Neural cell (in vitro differentiated cells): ENCODE data around the gene APH1A. TPM values are rescaled to one million over a fixed set of nuclear protein-coding genes. Genes with fewer than 3 reads are reported as not detected.
"Not testable (repeated sequence)": the region's sequence is repeated elsewhere in the genome, so short reads cannot be mapped to it uniquely, and the experiment has no call there.

Source experiments
- H2AFZ ChIP-seq: fragments of 200-600, 300-800 bp; sonication (generic), shearing (Covaris generic); 2 replicates; pipeline ENCODE4 v1.6.0; 2014; ENCODE audit warnings: low read depth, mild to moderate bottlenecking, antibody characterized with exemption, low read length, moderate library complexity
- H3F3A ChIP-seq: fragments of 200-600 bp; shearing (Covaris generic); 2 replicates; pipeline ENCODE4 v1.6.1; 2016; ENCODE audit warnings: mild to moderate bottlenecking, moderate library complexity, mixed read lengths, antibody characterized with exemption, low read length; ENCODE audit not compliant: insufficient read depth, poor library complexity, severe bottlenecking
- H3K27ac ChIP-seq: fragments of 200-600, 300-800 bp; sonication (generic), shearing (Covaris generic); 2 replicates; pipeline ENCODE4 v1.5.1; 2014; ENCODE audit warnings: mild to moderate bottlenecking, low read length, moderate library complexity
- H3K27me3 ChIP-seq: fragments of 300-800, 200-600 bp; sonication (generic), shearing (Covaris generic); 2 replicates; pipeline ENCODE4 v1.6.0; 2014; ENCODE audit warnings: mild to moderate bottlenecking, low read depth, low read length, moderate library complexity; ENCODE audit not compliant: insufficient read depth
- H3K36me3 ChIP-seq: fragments of 300-800, 200-600 bp; sonication (generic), shearing (Covaris generic); 2 replicates; pipeline ENCODE4 v1.5.1; 2014; ENCODE audit warnings: mild to moderate bottlenecking, antibody characterized with exemption, low read length, moderate library complexity; ENCODE audit not compliant: insufficient read depth
- H3K4me2 ChIP-seq: fragments of 300-800, 200-600 bp; sonication (generic), shearing (Covaris generic); 2 replicates; pipeline ENCODE4 v1.6.0; 2014; ENCODE audit warnings: mild to moderate bottlenecking, low read length
- H3K4me3 ChIP-seq: fragments of 300-800, 200-600 bp; sonication (generic), shearing (Covaris generic); 2 replicates; pipeline ENCODE4 v1.5.1; 2014; ENCODE audit warnings: mild to moderate bottlenecking, low read length, moderate library complexity
- H3K79me2 ChIP-seq: fragments of 200-600 bp; shearing (Covaris generic); replicated peaks from 2 replicates; pipeline ENCODE4 v1.6.0; 2014; ENCODE audit warnings: mild to moderate bottlenecking, low read length, moderate library complexity; ENCODE audit not compliant: insufficient read depth
- H3K9ac ChIP-seq: fragments of 300-800, 200-600 bp; sonication (generic), shearing (Covaris generic); 2 replicates; pipeline ENCODE4 v1.6.1; 2016; ENCODE audit warnings: mild to moderate bottlenecking, low read length, mixed read lengths
- H3K9me2 ChIP-seq: fragments of 200-600 bp; shearing (Covaris generic); 2 replicates; pipeline ENCODE4 v1.6.1; 2016; ENCODE audit warnings: mild to moderate bottlenecking, low read length, mixed read lengths; ENCODE audit not compliant: insufficient read depth
- H3K9me3 ChIP-seq: fragments of 200-600, 300-800 bp; sonication (generic), shearing (Covaris generic); 2 replicates; pipeline ENCODE4 v1.6.1; 2016; ENCODE audit warnings: mild to moderate bottlenecking, mixed run types, low read length, moderate library complexity, mixed read lengths
- H4K20me1 ChIP-seq: fragments of 200-600 bp; shearing (Covaris generic); 2 replicates; pipeline ENCODE4 v1.6.1; 2016; ENCODE audit warnings: mild to moderate bottlenecking, mixed run types; ENCODE audit not compliant: insufficient read depth
- CTCF ChIP-seq: fragments of 450-650 bp; IDR thresholded peaks from 2 replicates; pipeline ENCODE4 v1.5.1; 2014; ENCODE audit warnings: antibody characterized with exemption, mild to moderate bottlenecking, moderate library complexity; ENCODE audit not compliant: poor library complexity, severe bottlenecking
- EP300 ChIP-seq: fragments of 450-650 bp; conservative IDR thresholded peaks from 2 replicates; pipeline ENCODE4 v1.6.1; 2014; ENCODE audit warnings: antibody characterized with exemption, mild to moderate bottlenecking, moderate library complexity; ENCODE audit not compliant: poor library complexity, severe bottlenecking
- EZH2 ChIP-seq: fragments of 200-600, 300-800 bp; shearing (Covaris generic), sonication (generic); IDR thresholded peaks from 2 replicates; pipeline ENCODE4 v1.6.1; 2014; ENCODE audit warnings: antibody characterized with exemption, low read length, borderline replicate concordance, mild to moderate bottlenecking; ENCODE audit not compliant: insufficient read depth, poor library complexity, severe bottlenecking
- MXI1 ChIP-seq: fragments of 450-650 bp; conservative IDR thresholded peaks from 2 replicates; pipeline ENCODE4 v1.6.1; 2014; ENCODE audit warnings: antibody characterized with exemption, mild to moderate bottlenecking; ENCODE audit not compliant: poor library complexity, severe bottlenecking
- POLR2AphosphoS5 ChIP-seq: IDR thresholded peaks from 2 replicates; pipeline ENCODE4 v1.6.1; 2012
- RAD21 ChIP-seq: fragments of 450-650 bp; conservative IDR thresholded peaks from 2 replicates; pipeline ENCODE4 v1.6.1; 2014; ENCODE audit warnings: antibody characterized with exemption, mild to moderate bottlenecking, moderate library complexity
- SMC3 ChIP-seq: fragments of 450-650 bp; conservative IDR thresholded peaks from 2 replicates; pipeline ENCODE4 v1.6.1; 2014; ENCODE audit warnings: antibody characterized with exemption, mild to moderate bottlenecking, moderate library complexity; ENCODE audit not compliant: poor library complexity
- TAF1 ChIP-seq: IDR thresholded peaks from 2 replicates; pipeline ENCODE4 v1.6.1; 2012; ENCODE audit warnings: low read depth
- polyA plus RNA-seq: library from polyadenylated mRNA; depleted of rRNA; stranded (reverse); fragments of >200 nt; gene quantifications from 2 replicates; pipeline ENCODE4 v1.2.3, GENCODE V29; 2014
- TF ChIP-seq, protein P1 (sequence below): IDR thresholded peaks from 2 replicates; pipeline ENCODE4 v1.6.1; 2012; ENCODE audit warnings: borderline replicate concordance

Gene APH1A
- polyA plus RNA-seq, 1 donor from 2014 or later: 167 TPM

GRCh38 chr1:150228246-150228645 lies 40.6 kb downstream of the APH1A start:
- not testable (repeated sequence) for H3K36me3 ChIP-seq, H3K9me2 ChIP-seq, H3K4me2 ChIP-seq

GRCh38 chr1:150227228-150227627 lies 41.6 kb downstream of the APH1A start:
- no peaks in the 10 kb centered on the region for H3K9me3 ChIP-seq
- no peak overlapping the region for H3K9ac ChIP-seq
- H3K4me3 ChIP-seq: no peak overlapping the region
- no peaks in the 10 kb centered on the region for H3K27me3 ChIP-seq
- no peak overlapping the region for H3K4me2 ChIP-seq
- H3F3A ChIP-seq: no peaks in the 10 kb centered on the region
- no peak overlapping the region for H3K27ac ChIP-seq
- H2AFZ ChIP-seq: no peak overlapping the region
- peaks cover 9% of the 10 kb centered on the region for H3K79me2 ChIP-seq
- H3K9me2 ChIP-seq: no peaks in the 10 kb centered on the region
- no peaks in the 10 kb centered on the region for H3K36me3 ChIP-seq
- H4K20me1 ChIP-seq: no peaks in the 10 kb centered on the region
- TF ChIP-seq SMC3 (no peak), TAF1 (no peak), EP300 (no peak), MXI1 (no peak), CTCF (no peak), POLR2AphosphoS5 (no peak), EZH2 (no peak), RAD21 (no peak)
- TF ChIP-seq, protein P1, sequence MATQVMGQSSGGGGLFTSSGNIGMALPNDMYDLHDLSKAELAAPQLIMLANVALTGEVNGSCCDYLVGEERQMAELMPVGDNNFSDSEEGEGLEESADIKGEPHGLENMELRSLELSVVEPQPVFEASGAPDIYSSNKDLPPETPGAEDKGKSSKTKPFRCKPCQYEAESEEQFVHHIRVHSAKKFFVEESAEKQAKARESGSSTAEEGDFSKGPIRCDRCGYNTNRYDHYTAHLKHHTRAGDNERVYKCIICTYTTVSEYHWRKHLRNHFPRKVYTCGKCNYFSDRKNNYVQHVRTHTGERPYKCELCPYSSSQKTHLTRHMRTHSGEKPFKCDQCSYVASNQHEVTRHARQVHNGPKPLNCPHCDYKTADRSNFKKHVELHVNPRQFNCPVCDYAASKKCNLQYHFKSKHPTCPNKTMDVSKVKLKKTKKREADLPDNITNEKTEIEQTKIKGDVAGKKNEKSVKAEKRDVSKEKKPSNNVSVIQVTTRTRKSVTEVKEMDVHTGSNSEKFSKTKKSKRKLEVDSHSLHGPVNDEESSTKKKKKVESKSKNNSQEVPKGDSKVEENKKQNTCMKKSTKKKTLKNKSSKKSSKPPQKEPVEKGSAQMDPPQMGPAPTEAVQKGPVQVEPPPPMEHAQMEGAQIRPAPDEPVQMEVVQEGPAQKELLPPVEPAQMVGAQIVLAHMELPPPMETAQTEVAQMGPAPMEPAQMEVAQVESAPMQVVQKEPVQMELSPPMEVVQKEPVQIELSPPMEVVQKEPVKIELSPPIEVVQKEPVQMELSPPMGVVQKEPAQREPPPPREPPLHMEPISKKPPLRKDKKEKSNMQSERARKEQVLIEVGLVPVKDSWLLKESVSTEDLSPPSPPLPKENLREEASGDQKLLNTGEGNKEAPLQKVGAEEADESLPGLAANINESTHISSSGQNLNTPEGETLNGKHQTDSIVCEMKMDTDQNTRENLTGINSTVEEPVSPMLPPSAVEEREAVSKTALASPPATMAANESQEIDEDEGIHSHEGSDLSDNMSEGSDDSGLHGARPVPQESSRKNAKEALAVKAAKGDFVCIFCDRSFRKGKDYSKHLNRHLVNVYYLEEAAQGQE: no peak

More at GRCh38 chr1:150228246-150228645, 40.6 kb downstream of the APH1A start:
- H2AFZ ChIP-seq, H3K27me3 ChIP-seq, H3K9me3 ChIP-seq, H3K4me3 ChIP-seq, H4K20me1 ChIP-seq, H3K27ac ChIP-seq, H3F3A ChIP-seq, H3K9ac ChIP-seq: not testable (repeated sequence)
- H3K79me2 ChIP-seq: peaks cover 16% of the 10 kb centered on the region

DNA sequence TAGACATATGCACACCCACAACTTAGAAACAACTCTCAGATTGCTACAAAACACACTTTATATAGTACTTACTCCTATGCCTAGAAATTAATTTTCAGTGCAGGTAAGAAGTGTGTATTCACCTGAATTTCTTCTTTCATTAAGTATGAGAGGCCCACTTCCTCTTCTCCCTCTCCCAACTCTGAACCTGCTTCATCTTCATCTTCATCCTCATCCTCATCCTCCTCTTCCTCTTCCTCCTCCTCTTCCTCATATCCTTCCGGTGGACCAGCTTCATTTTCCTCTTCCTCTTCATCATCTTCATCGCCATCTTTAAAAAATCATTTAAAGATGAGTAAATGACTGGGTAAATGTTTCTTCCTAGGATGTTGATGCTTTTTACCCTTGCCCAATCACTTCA lies 42.3 kb downstream of the APH1A start:
- Histone ChIP-seq H3K9ac (no peak overlapping the region), H4K20me1 (no peaks in the 10 kb centered on the region), H3K36me3 (no peaks in the 10 kb centered on the region), H3K4me3 (no peak overlapping the region), H3K9me2 (no peaks in the 10 kb centered on the region), H3K79me2 (peaks cover 5% of the 10 kb centered on the region), H3F3A (no peaks in the 10 kb centered on the region), H3K27ac (no peak overlapping the region), H3K4me2 (no peak overlapping the region), H3K27me3 (no peaks in the 10 kb centered on the region), H3K9me3 (no peaks in the 10 kb centered on the region), H2AFZ (no peak overlapping the region)
- TF ChIP-seq, protein P1: no peak
- TF ChIP-seq EZH2 (no peak), CTCF (no peak), TAF1 (no peak), MXI1 (no peak), EP300 (no peak)
